Body of pancreas (tissue), 4 donors: Measurements from ENCODE around the gene NUP210.

ENCODE experiments used
- CTCF ChIP-seq, 7 experiments: fragments of 450-650 bp in 4 of 7; fragments of 200-600 bp in 3 of 7; sonication (generic) in 3 of 7; IDR thresholded peaks; one replicate each; pipeline ENCODE4 v1.5.1; 2016 to 2019; ENCODE audit warnings: antibody characterized with exemption in 7 of 7
- POLR2A ChIP-seq, 3 donors: fragments of 450-650 bp; IDR thresholded peaks; one replicate each; pipeline ENCODE4 v1.6.1; 2016; ENCODE audit warnings: antibody characterized with exemption in 3 of 3, mild to moderate bottlenecking in 2 of 3

GRCh38 chr3:13273604-13274105, 146.5 kb downstream of the NUP210 start:
- TF ChIP-seq CTCF (IDR thresholded peaks at IDR 0.05), result no peak
- no peak for TF ChIP-seq POLR2A (IDR thresholded peaks at IDR 0.05)
